Measurements from ENCODE around the gene TRIM59. TPM values are rescaled to one million over a fixed set of nuclear protein-coding genes. Genes with fewer than 3 reads are reported as not detected.

Gene TRIM59
- total and polyA plus RNA-seq, 2 of the 4 experiments (the other 2 are of a cell fraction) = 8.0 to 65.4 TPM

DNA sequence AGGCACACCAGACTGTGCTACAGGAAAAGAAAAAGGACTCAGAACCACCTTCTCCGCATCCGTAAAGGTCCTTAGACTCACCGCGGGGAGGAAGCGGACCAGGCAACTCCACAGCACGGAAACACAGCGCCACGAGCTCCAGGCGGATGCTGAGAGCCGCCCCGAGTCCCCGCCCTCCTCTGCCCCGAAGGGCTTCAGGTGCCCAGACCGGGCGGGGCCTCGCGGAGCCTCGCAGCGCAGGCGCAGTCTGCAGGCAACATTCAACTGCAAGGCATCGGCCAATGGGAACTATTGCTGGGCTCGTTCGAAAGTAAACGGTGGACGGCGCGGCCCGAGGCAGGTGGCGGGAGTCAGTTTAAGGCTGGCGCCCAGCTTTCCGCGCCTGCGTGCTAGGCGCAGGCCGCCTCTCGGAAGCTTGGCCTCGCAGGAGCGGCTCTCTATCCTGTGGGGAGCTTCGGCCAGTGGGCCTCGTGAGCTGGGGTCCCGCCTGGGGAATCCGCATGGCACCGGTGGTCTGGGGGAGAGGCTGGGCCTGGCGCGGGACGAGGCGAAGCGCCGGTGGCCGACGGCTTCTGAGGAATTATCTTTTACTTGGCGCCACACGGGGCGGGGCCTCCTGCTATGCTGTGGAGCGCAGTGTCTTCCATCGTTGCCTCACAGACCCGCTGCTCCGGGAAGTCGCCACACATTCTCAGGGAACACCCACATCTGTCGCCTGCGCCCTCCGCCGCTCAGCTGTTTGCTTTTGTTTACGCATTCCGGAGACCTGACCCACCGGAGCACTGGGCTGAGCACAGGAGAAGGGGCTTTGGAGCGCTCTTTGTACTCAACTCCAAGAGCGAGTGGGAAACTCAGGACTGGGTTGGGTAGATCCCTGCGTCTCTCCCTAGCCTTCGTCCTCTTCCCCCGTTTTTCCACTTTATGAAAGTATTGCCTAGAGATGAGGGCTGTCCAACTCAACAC, at the start of gene TRIM59 (continued):
- TF ChIP-seq BHLHE40 (IDR thresholded peaks at IDR 0.05; ENCODE audit: low read depth, low read length) (no peak), CEBPB (IDR thresholded peaks at IDR 0.05; ENCODE audit: low read depth, low read length) (peak; percentile 46; the same call in 1 of the 2 replicates)
- TF ChIP-seq, protein P1, sequence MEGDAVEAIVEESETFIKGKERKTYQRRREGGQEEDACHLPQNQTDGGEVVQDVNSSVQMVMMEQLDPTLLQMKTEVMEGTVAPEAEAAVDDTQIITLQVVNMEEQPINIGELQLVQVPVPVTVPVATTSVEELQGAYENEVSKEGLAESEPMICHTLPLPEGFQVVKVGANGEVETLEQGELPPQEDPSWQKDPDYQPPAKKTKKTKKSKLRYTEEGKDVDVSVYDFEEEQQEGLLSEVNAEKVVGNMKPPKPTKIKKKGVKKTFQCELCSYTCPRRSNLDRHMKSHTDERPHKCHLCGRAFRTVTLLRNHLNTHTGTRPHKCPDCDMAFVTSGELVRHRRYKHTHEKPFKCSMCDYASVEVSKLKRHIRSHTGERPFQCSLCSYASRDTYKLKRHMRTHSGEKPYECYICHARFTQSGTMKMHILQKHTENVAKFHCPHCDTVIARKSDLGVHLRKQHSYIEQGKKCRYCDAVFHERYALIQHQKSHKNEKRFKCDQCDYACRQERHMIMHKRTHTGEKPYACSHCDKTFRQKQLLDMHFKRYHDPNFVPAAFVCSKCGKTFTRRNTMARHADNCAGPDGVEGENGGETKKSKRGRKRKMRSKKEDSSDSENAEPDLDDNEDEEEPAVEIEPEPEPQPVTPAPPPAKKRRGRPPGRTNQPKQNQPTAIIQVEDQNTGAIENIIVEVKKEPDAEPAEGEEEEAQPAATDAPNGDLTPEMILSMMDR (conservative IDR thresholded peaks at IDR 0.05; ENCODE audit: low read depth, low read length) = no peak
